HepG2 (cell line): ENCODE results near the gene AHRR. TPM values are rescaled to one million over a fixed set of nuclear protein-coding genes. Genes with fewer than 3 reads are reported as not detected.

Experiments
- ATAC-seq: fragments of 200-7000 bp; cut with Tn5 transposase; 3 replicates; pipeline ENCODE4 v1.9.1; 2020; ENCODE audit warnings: mild to moderate bottlenecking, moderate library complexity
- BruUV-seq: library from RNA; stranded (reverse); fragments of 400-500 nt; replicated peaks from 2 replicates; lab custom pipeline; 2021; lab: Mats Ljungman, UMichigan
- CTCF ChIA-PET: fragments of 300-600 bp; formaldehyde crosslinking; extraction: SDS; loops from one replicate; lab custom pipeline; 2021; ENCODE audit warnings: low total read pairs, inconsistent platforms, low intra/inter-chr PET ratio; lab: Yijun Ruan, JAX
- POLR2A ChIA-PET: fragments of 350-600 bp; sonication (Branson Sonifier 250); formaldehyde crosslinking; loops from one replicate; lab custom pipeline; 2020; ENCODE audit warnings: antibody characterized with exemption, inconsistent platforms; lab: Yijun Ruan, JAX
- DNase-seq: peaks from one replicate; pipeline ENCODE4 v3.0.0-alpha.2; 2015; ENCODE audit warnings: low spot score
- FAIRE-seq: peaks from 3 replicates; lab custom pipeline; 2011; peaks lifted over from hg19 to GRCh38; lab: Jason Lieb, UNC
- H2AFZ ChIP-seq: one replicate; pipeline ENCODE4 v1.6.1; 2011; ENCODE audit warnings: low read length, inconsistent platforms
- H3K27ac ChIP-seq: fragments of 300-600 bp; 3 replicates; pipeline ENCODE4 v1.8.0; 2011; ENCODE audit warnings: mixed run types, mild to moderate bottlenecking, mixed read lengths, low read length, inconsistent platforms; ENCODE audit not compliant: insufficient read depth; ENCODE audit errors: extremely low read length
- H3K27me3 ChIP-seq, 2 experiments: fragments of 200-600 bp in 1 of 2; 2 replicates in 1 of 2; 3 replicates in 1 of 2; pipeline versions ENCODE4 v1.6.0 to v1.8.0; 2011; ENCODE audit warnings: low read length in 2 of 2, mild to moderate bottlenecking in 2 of 2, moderate library complexity in 2 of 2, inconsistent platforms in 1 of 2; ENCODE audit not compliant: insufficient read depth in 2 of 2, control insufficient read depth in 1 of 2
- H3K36me3 ChIP-seq, 2 experiments: fragments of 200-600 bp in 1 of 2; replicated peaks in 1 of 2; 2 replicates in 1 of 2; 3 replicates in 1 of 2; pipeline versions ENCODE4 v1.5.1 to v1.8.0; 2011; ENCODE audit warnings: low read length in 2 of 2, inconsistent platforms in 1 of 2; ENCODE audit not compliant: insufficient read depth in 2 of 2, control insufficient read depth in 1 of 2
- H3K4me1 ChIP-seq: 2 replicates; pipeline ENCODE4 v1.5.1; 2012; ENCODE audit warnings: low read length, inconsistent platforms; ENCODE audit not compliant: insufficient read depth
- H3K4me2 ChIP-seq: 2 replicates; pipeline ENCODE4 v1.6.0; 2011; ENCODE audit warnings: low read depth, low read length, inconsistent platforms
- H3K4me3 ChIP-seq, 3 experiments: fragments of 200-600 bp in 1 of 3; sonication (generic), shearing (Covaris generic) in 1 of 3; replicated peaks in 1 of 3; 2 replicates each; pipeline ENCODE4 v1.5.1; 2011 to 2016; ENCODE audit warnings: low read length in 3 of 3, inconsistent platforms in 2 of 3, low read depth in 2 of 3, mild to moderate bottlenecking in 2 of 3, control low read depth in 1 of 3, mixed read lengths in 1 of 3; ENCODE audit not compliant: insufficient read depth in 1 of 3
- H3K79me2 ChIP-seq: one replicate; pipeline ENCODE4 v1.6.1; 2011; ENCODE audit warnings: low read length, inconsistent platforms; ENCODE audit not compliant: insufficient read depth
- H3K9ac ChIP-seq: 2 replicates; pipeline ENCODE4 v1.6.0; 2011; ENCODE audit warnings: mild to moderate bottlenecking, low read depth, low read length, inconsistent platforms; ENCODE audit not compliant: insufficient read depth
- H3K9me3 ChIP-seq: 2 replicates; pipeline ENCODE4 v1.5.1; 2012; ENCODE audit warnings: mild to moderate bottlenecking, low read length
- H4K20me1 ChIP-seq: 2 replicates; pipeline ENCODE4 v1.6.0; 2011; ENCODE audit warnings: inconsistent platforms, mild to moderate bottlenecking, low read length, moderate library complexity; ENCODE audit not compliant: insufficient read depth
- AKAP8 ChIP-seq: sonication (generic); formaldehyde crosslinking; IDR thresholded peaks from 2 replicates; pipeline ENCODE4 v1.5.1; 2020; ENCODE audit warnings: mild to moderate bottlenecking, missing genetic modification reagents
- BHLHE40 ChIP-seq: IDR thresholded peaks from 2 replicates; pipeline ENCODE4 v1.6.1; 2011; ENCODE audit warnings: low read length, improper control_type of control experiment
- PHF5A ChIP-seq: IDR thresholded peaks from one replicate; pipeline ENCODE4 v1.6.1; 2018; ENCODE audit warnings: low read depth, missing genetic modification reagents; ENCODE audit not compliant: unreplicated experiment
- RAD21 ChIP-seq: fragments of 450-650 bp; formaldehyde crosslinking; IDR thresholded peaks from 2 replicates; pipeline ENCODE4 v1.5.0; 2020; ENCODE audit warnings: mild to moderate bottlenecking
- TARDBP ChIP-seq: sonication (generic); formaldehyde crosslinking; IDR thresholded peaks from 2 replicates; pipeline ENCODE4 v1.8.0; 2022; ENCODE audit warnings: mild to moderate bottlenecking, missing genetic modification reagents
- ZNF143 ChIP-seq: sonication (generic); formaldehyde crosslinking; IDR thresholded peaks from 2 replicates; pipeline ENCODE4 v1.4.0; 2020; ENCODE audit warnings: missing genetic modification reagents
- ZNF30 ChIP-seq: sonication (generic); formaldehyde crosslinking; IDR thresholded peaks from 2 replicates; pipeline ENCODE4 v1.5.0; 2020; ENCODE audit warnings: mild to moderate bottlenecking, missing genetic modification reagents
- ZNF614 ChIP-seq: IDR thresholded peaks from 2 replicates; pipeline ENCODE4 v1.6.1; 2018; ENCODE audit warnings: missing biosample characterization, missing genetic modification reagents, inconsistent platforms, borderline replicate concordance
- ZNF761 ChIP-seq: sonication (generic); formaldehyde crosslinking; conservative IDR thresholded peaks from 2 replicates; pipeline ENCODE4 v1.4.0; 2020; ENCODE audit warnings: mild to moderate bottlenecking, missing genetic modification reagents
- WGBS: methylation state at CpG from one replicate; pipeline ENCODE4 v1.1.6; 2017; ENCODE audit warnings: low lambda C conversion rate; 5-methylcytosine and 5-hydroxymethylcytosine counted together
- in situ Hi-C: cut with HindIII; loops from 2 replicates; pipeline ENCODE4 v1.10.0; 2017; ENCODE audit warnings: low pct_unique_long_range_greater_than_20kb; ENCODE audit not compliant: extremely low pct_ligation_motif_present
- intact Hi-C: fragments of 100-400 bp; cut with micrococcal nuclease; formaldehyde crosslinking; loops from one replicate; pipeline ENCODE4 v1.10.0; 2022; ENCODE audit not compliant: unreplicated experiment
- polyA plus RNA-seq, 8 experiments: library from polyadenylated mRNA; depleted of rRNA in 3 of 8; stranded (reverse) in 7 of 8; unstranded in 1 of 8; fragments of >200 nt; fragmentation: Illumina TruSeq in 4 of 8; extraction: Trizol in 4 of 8; gene quantifications; 2 replicates each; pipeline versions ENCODE4 v1.2.1 to v1.2.3, GENCODE V29; 2011 to 2016; ENCODE audit warnings: low read depth in 4 of 8, missing spikeins in 1 of 8, mixed read lengths in 1 of 8; ENCODE audit not compliant: insufficient read depth in 1 of 8
- total RNA-seq, 5 experiments: library from RNA; depleted of rRNA; stranded (reverse); fragments of >200 nt; fragmentation: Illumina TruSeq; extraction: Trizol; gene quantifications; 2 replicates each; pipeline ENCODE4 v1.2.3, GENCODE V29; 2016; ENCODE audit warnings: low read depth in 1 of 5
- TF ChIP-seq, protein P1 (sequence below): sonication (generic); formaldehyde crosslinking; IDR thresholded peaks from 2 replicates; pipeline ENCODE4 v1.8.0; 2022; ENCODE audit warnings: missing genetic modification reagents, low read depth, mild to moderate bottlenecking, borderline replicate concordance
- TF ChIP-seq, protein P2 (sequence below): sonication (generic); formaldehyde crosslinking; IDR thresholded peaks from 2 replicates; pipeline ENCODE4 v1.5.1; 2020; ENCODE audit warnings: mild to moderate bottlenecking, missing genetic modification reagents, borderline replicate concordance
- TF ChIP-seq, protein P3 (sequence below): sonication (generic); formaldehyde crosslinking; IDR thresholded peaks from 2 replicates; pipeline ENCODE4 v1.4.0; 2020; ENCODE audit warnings: missing genetic modification reagents

Gene AHRR
- total and polyA plus RNA-seq, 2 of the 13 experiments (the other 11 are each of a cell fraction or from before 2014, with no cell fraction given) = 0.28 to 0.35 TPM

DNA sequence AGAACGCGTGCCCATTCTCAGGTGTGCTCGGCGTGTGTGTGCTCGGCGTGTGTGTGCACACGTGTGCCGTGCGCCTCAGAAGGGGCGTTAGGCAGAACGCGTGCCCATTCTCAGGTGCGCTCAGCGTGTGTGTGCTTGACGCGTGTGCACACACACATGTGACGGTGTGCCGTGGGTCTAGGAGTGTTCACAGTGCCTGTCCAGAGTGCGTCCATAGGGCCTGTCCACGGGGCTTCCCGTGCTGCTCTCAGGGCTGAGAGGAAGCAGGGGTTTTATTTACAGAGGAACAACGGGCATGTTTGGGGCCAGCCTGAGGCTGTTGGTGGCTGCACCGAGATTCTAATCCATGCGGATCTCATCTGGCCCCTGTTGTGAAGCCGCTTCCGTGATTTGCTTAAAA, 14.2 kb upstream of the AHRR start (continued):
- no peak for TF ChIP-seq RAD21 (CRISPR knock-in tag)
- no peak for TF ChIP-seq ZNF143 (CRISPR knock-in tag)

DNA sequence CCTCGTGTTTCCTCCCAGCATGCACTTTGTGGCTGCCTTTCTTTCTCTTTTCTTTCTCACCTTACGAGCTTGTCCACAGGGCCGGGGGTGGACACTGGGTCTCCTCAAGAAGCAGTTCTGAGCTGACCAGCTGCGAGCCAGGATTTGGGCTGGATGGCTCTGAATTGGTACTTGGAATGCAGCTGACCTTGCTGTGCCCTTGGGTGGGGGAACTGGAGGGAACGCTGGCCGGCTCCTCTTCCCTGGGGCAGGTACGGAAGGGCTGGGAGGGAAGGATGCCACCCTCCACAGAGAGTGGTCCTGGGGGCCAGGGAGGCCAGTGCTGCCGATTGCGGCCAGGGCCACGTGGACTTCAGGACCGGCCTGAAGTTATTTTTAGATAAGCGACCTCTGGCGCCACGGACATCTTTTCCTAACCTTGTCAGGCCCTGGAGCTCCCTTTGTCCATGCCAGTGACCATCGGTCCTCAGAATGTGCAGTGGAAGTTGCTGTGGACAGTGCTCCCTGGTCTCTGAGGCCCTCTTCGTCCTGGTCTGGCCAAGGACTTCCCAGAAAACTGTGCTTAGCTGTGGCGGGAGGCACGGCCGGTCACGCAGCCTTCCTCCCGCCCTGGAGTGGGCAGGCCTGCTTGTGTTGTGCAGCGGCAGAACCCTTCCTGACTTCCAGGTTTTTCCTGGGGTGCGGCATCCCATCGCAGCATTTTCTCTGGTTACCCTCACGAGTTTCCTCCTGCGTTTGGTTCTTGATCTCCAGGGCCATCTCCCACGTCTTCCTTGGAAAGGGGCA, 13.5 kb upstream of the AHRR start:
- BruUV-seq = no TSS peak
- no peak overlapping the region for H3K4me3 ChIP-seq
- H3K4me2 ChIP-seq = no peak overlapping the region
- no peak overlapping the region for H3K27ac ChIP-seq
- in situ Hi-C loops (no loop called here), intact Hi-C loops (no loop called here)
- ChIA-PET POLR2A (no interaction called here), CTCF (no interaction called here)
- H3K79me2 ChIP-seq = no peaks in the 10 kb centered on the region
- FAIRE-seq (no peak), ATAC-seq (no peak), DNase-seq (no peak)
- no peak overlapping the region for H3K9ac ChIP-seq
- no peaks in the 10 kb centered on the region for H3K4me1 ChIP-seq
- TF ChIP-seq, protein P1, sequence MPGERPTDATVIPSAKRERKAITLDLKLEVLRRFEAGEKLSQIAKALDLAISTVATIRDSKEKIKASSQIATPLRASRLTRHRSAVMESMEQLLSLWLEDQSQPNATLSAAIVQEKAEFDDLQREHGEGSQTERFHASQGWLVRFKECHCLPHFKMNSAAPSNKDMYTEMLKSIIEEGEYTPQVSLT (CRISPR knock-in tag) = no peak
- TF ChIP-seq PHF5A (CRISPR knock-in tag) = no peak
- no peak for TF ChIP-seq BHLHE40
- TF ChIP-seq ZNF761 (CRISPR knock-in tag) = no peak
- TF ChIP-seq, protein P2, sequence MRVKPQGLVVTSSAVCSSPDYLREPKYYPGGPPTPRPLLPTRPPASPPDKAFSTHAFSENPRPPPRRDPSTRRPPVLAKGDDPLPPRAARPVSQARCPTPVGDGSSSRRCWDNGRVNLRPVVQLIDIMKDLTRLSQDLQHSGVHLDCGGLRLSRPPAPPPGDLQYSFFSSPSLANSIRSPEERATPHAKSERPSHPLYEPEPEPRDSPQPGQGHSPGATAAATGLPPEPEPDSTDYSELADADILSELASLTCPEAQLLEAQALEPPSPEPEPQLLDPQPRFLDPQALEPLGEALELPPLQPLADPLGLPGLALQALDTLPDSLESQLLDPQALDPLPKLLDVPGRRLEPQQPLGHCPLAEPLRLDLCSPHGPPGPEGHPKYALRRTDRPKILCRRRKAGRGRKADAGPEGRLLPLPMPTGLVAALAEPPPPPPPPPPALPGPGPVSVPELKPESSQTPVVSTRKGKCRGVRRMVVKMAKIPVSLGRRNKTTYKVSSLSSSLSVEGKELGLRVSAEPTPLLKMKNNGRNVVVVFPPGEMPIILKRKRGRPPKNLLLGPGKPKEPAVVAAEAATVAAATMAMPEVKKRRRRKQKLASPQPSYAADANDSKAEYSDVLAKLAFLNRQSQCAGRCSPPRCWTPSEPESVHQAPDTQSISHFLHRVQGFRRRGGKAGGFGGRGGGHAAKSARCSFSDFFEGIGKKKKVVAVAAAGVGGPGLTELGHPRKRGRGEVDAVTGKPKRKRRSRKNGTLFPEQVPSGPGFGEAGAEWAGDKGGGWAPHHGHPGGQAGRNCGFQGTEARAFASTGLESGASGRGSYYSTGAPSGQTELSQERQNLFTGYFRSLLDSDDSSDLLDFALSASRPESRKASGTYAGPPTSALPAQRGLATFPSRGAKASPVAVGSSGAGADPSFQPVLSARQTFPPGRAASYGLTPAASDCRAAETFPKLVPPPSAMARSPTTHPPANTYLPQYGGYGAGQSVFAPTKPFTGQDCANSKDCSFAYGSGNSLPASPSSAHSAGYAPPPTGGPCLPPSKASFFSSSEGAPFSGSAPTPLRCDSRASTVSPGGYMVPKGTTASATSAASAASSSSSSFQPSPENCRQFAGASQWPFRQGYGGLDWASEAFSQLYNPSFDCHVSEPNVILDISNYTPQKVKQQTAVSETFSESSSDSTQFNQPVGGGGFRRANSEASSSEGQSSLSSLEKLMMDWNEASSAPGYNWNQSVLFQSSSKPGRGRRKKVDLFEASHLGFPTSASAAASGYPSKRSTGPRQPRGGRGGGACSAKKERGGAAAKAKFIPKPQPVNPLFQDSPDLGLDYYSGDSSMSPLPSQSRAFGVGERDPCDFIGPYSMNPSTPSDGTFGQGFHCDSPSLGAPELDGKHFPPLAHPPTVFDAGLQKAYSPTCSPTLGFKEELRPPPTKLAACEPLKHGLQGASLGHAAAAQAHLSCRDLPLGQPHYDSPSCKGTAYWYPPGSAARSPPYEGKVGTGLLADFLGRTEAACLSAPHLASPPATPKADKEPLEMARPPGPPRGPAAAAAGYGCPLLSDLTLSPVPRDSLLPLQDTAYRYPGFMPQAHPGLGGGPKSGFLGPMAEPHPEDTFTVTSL (CRISPR knock-in tag) = no peak
- TF ChIP-seq AKAP8 (CRISPR knock-in tag) = no peak
- no peak for TF ChIP-seq ZNF614 (CRISPR knock-in tag)
- no peak for TF ChIP-seq ZNF30 (CRISPR knock-in tag)
- no peak for TF ChIP-seq TARDBP (CRISPR knock-in tag)
- TF ChIP-seq, protein P3, sequence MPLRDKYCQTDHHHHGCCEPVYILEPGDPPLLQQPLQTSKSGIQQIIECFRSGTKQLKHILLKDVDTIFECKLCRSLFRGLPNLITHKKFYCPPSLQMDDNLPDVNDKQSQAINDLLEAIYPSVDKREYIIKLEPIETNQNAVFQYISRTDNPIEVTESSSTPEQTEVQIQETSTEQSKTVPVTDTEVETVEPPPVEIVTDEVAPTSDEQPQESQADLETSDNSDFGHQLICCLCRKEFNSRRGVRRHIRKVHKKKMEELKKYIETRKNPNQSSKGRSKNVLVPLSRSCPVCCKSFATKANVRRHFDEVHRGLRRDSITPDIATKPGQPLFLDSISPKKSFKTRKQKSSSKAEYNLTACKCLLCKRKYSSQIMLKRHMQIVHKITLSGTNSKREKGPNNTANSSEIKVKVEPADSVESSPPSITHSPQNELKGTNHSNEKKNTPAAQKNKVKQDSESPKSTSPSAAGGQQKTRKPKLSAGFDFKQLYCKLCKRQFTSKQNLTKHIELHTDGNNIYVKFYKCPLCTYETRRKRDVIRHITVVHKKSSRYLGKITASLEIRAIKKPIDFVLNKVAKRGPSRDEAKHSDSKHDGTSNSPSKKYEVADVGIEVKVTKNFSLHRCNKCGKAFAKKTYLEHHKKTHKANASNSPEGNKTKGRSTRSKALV (CRISPR knock-in tag) = no peak
- H2AFZ ChIP-seq = no peak overlapping the region
- H3K27me3 ChIP-seq = no peaks in the 10 kb centered on the region
- H3K9me3 ChIP-seq = no peaks in the 10 kb centered on the region
- 98% methylated on average over 26 of the region's 27 CpGs for WGBS
- H3K36me3 ChIP-seq = peaks cover 16 to 49% of the 10 kb centered on the region in 2 experiments; a peak in 4 of 5 replicates
- no peaks in the 10 kb centered on the region; the same call in 1 of the 2 replicates for H4K20me1 ChIP-seq
